Measurements from ENCODE around the gene OR2AT4.

DNA sequence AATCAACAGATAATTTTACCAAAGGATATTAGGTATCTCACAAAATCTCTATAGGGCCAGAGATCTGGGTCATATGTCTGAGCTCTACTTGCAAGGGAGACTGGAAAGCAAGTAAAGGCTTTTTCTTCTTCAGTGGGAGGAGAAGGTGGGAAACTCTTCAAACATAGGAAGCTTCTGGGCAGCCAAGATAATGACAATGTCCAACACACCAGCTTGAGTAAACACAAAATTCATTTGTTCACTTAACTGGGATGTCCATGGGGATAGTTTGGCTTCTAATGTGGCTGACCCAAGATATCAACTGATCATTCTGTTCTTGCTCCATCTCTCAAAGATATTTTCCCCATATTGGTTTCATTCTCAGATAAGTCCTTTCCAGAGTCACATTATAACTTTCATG lies 37.4 kb downstream of the OR2AT4 start:
- TF ChIP-seq, protein P1, sequence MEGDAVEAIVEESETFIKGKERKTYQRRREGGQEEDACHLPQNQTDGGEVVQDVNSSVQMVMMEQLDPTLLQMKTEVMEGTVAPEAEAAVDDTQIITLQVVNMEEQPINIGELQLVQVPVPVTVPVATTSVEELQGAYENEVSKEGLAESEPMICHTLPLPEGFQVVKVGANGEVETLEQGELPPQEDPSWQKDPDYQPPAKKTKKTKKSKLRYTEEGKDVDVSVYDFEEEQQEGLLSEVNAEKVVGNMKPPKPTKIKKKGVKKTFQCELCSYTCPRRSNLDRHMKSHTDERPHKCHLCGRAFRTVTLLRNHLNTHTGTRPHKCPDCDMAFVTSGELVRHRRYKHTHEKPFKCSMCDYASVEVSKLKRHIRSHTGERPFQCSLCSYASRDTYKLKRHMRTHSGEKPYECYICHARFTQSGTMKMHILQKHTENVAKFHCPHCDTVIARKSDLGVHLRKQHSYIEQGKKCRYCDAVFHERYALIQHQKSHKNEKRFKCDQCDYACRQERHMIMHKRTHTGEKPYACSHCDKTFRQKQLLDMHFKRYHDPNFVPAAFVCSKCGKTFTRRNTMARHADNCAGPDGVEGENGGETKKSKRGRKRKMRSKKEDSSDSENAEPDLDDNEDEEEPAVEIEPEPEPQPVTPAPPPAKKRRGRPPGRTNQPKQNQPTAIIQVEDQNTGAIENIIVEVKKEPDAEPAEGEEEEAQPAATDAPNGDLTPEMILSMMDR (IDR thresholded peaks at IDR 0.05; ENCODE audit: low read depth, low read length): no peak
- no peak for TF ChIP-seq POLR2A (IDR thresholded peaks at IDR 0.05; ENCODE audit: extremely low read depth, insufficient read length)

Measured in NB4 (cell line).